ENCODE measurements around the gene FOXP2.

DNA sequence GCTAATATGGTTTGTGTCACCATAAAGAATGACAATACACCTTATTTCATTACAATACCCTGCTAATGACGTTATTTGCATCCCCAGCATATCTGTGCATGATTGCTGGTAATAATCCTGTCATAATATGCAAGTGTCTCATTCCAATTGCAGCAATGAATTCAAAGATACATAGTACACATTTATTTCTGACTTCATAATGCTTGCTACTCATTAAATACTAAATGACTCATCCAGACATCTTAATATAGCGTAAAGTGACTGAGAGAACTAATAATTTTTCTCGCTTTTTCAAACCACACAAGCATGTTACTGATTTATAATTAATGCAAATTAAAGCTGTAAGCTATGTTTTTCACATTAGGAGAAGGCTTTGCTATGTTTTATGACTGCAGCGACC, 272.6 kb downstream of the FOXP2 start:
- TF ChIP-seq, protein P1, sequence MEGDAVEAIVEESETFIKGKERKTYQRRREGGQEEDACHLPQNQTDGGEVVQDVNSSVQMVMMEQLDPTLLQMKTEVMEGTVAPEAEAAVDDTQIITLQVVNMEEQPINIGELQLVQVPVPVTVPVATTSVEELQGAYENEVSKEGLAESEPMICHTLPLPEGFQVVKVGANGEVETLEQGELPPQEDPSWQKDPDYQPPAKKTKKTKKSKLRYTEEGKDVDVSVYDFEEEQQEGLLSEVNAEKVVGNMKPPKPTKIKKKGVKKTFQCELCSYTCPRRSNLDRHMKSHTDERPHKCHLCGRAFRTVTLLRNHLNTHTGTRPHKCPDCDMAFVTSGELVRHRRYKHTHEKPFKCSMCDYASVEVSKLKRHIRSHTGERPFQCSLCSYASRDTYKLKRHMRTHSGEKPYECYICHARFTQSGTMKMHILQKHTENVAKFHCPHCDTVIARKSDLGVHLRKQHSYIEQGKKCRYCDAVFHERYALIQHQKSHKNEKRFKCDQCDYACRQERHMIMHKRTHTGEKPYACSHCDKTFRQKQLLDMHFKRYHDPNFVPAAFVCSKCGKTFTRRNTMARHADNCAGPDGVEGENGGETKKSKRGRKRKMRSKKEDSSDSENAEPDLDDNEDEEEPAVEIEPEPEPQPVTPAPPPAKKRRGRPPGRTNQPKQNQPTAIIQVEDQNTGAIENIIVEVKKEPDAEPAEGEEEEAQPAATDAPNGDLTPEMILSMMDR (IDR thresholded peaks at IDR 0.05), result no peak
- no peak for TF ChIP-seq POLR2A (IDR thresholded peaks at IDR 0.05)
